Upper lobe of left lung (tissue), 4 donors: Measurements from ENCODE around the gene TMEM170B.

Source experiments
- POLR2A ChIP-seq, 4 donors: fragments of 450-650 bp; IDR thresholded peaks; one replicate each; pipeline ENCODE4 v1.5.1; 2016 to 2017; ENCODE audit warnings: antibody characterized with exemption in 4 of 4, mild to moderate bottlenecking in 2 of 4
- POLR2AphosphoS5 ChIP-seq, 2 donors: sonication (generic); formaldehyde crosslinking; IDR thresholded peaks; one replicate each; pipeline ENCODE4 v1.5.1; 2017; ENCODE audit warnings: antibody characterized with exemption in 2 of 2
- TF ChIP-seq, protein P1 (sequence below), 6 experiments: fragments of 450-650 bp in 4 of 6; fragments of 200-600 bp in 2 of 6; sonication (generic) in 2 of 6; IDR thresholded peaks; one replicate each; pipeline ENCODE4 v1.5.1; 2016 to 2019; ENCODE audit warnings: antibody characterized with exemption in 6 of 6

DNA sequence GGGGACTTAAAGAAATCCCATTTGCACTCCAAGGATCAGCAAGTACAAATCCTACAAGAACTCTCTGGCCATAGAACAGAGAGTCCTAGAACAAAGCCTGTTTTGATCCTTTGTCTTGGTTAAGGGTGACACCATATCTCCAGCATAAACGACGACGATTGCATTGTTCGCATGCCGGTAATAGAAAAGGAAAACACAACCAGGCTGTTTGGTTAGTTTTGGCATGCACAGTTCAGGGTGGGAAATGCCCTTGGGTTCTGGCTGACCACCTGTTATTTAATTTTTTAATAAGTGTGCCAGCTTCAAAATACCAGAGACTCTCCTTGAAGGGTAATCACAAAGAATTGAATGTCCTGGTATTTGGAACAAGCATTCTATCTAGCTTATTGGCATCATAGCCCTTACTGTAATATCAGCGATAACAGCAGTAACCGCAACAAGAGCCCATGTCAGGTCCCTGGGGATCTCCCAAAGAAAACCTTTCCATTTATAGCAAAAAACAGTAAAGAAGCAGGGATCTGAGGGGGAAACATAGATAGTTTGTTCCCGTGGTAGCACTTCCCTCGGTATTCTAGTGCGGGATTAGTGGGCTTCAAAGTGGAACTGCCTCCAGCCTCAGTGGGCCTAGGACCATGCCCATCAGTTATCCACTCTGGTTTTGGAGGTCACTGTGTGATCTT, 77.1 kb downstream of the TMEM170B start:
- no peak for TF ChIP-seq POLR2AphosphoS5 (IDR thresholded peaks at IDR 0.05)
- TF ChIP-seq, protein P1, sequence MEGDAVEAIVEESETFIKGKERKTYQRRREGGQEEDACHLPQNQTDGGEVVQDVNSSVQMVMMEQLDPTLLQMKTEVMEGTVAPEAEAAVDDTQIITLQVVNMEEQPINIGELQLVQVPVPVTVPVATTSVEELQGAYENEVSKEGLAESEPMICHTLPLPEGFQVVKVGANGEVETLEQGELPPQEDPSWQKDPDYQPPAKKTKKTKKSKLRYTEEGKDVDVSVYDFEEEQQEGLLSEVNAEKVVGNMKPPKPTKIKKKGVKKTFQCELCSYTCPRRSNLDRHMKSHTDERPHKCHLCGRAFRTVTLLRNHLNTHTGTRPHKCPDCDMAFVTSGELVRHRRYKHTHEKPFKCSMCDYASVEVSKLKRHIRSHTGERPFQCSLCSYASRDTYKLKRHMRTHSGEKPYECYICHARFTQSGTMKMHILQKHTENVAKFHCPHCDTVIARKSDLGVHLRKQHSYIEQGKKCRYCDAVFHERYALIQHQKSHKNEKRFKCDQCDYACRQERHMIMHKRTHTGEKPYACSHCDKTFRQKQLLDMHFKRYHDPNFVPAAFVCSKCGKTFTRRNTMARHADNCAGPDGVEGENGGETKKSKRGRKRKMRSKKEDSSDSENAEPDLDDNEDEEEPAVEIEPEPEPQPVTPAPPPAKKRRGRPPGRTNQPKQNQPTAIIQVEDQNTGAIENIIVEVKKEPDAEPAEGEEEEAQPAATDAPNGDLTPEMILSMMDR (IDR thresholded peaks at IDR 0.05): no peak
- TF ChIP-seq POLR2A (IDR thresholded peaks at IDR 0.05): no peak
